GM23338 (cell line): ENCODE measurements around the gene MRPS18B. TPM values are rescaled to one million over a fixed set of nuclear protein-coding genes. Genes with fewer than 3 reads are reported as not detected.

Experiments used
- ATAC-seq: fragments of 200-7000 bp; cut with Tn5 transposase; 3 replicates; pipeline ENCODE4 v1.9.1; 2020
- DNase-seq: peaks from one replicate; pipeline ENCODE4 v3.0.0-alpha.2; 2015; ENCODE audit warnings: low spot score
- H2AFZ ChIP-seq: fragments of 200-600 bp; sonication (generic); 2 replicates; pipeline ENCODE4 v1.8.0; 2016; ENCODE audit warnings: antibody characterized with exemption, mild to moderate bottlenecking, moderate library complexity
- H3F3A ChIP-seq: fragments of 200-600 bp; sonication (generic); replicated peaks from 2 replicates; pipeline ENCODE4 v1.8.0; 2017; ENCODE audit warnings: antibody characterized with exemption, mixed run types, low read depth
- H3K27ac ChIP-seq: fragments of 200-600 bp; sonication (generic); 2 replicates; pipeline ENCODE4 v1.6.1; 2016; ENCODE audit warnings: low read depth
- H3K27me3 ChIP-seq: fragments of 200-600 bp; sonication (generic); 2 replicates; pipeline ENCODE4 v1.8.0; 2016; ENCODE audit warnings: mild to moderate bottlenecking, mixed run types, moderate library complexity; ENCODE audit not compliant: insufficient read depth
- H3K36me3 ChIP-seq: fragments of 200-600 bp; sonication (generic); 2 replicates; pipeline ENCODE4 v1.8.0; 2016; ENCODE audit warnings: mild to moderate bottlenecking; ENCODE audit not compliant: insufficient read depth
- H3K4me1 ChIP-seq: fragments of 200-600 bp; sonication (generic); 2 replicates; pipeline ENCODE4 v1.8.0; 2016; ENCODE audit warnings: mild to moderate bottlenecking, moderate library complexity; ENCODE audit not compliant: insufficient read depth
- H3K4me2 ChIP-seq: fragments of 200-600 bp; sonication (generic); 2 replicates; pipeline ENCODE4 v1.7.1; 2017; ENCODE audit warnings: mixed run types
- H3K4me3 ChIP-seq: fragments of 200-600 bp; sonication (generic); 2 replicates; pipeline ENCODE4 v1.6.1; 2016; ENCODE audit warnings: mixed run types
- H3K79me2 ChIP-seq: fragments of 200-600 bp; sonication (generic); replicated peaks from 2 replicates; pipeline ENCODE4 v1.8.0; 2017; ENCODE audit warnings: mild to moderate bottlenecking; ENCODE audit not compliant: insufficient read depth
- H3K9me2 ChIP-seq: fragments of 200-600 bp; sonication (generic); 2 replicates; pipeline ENCODE4 v1.8.0; 2017; ENCODE audit not compliant: insufficient read depth
- H4K20me1 ChIP-seq: fragments of 200-600 bp; sonication (generic); replicated peaks from 2 replicates; pipeline ENCODE4 v1.8.0; 2017; ENCODE audit warnings: mild to moderate bottlenecking; ENCODE audit not compliant: insufficient read depth
- H3K27ac Mint-ChIP-seq: 2 replicates; pipeline ENCODE4 v1.8.0; 2020; ENCODE audit warnings: inconsistent platforms, mild to moderate bottlenecking, moderate library complexity, mixed read lengths
- H3K27me3 Mint-ChIP-seq: 3 replicates; pipeline ENCODE4 v1.8.0; 2022; ENCODE audit warnings: low read depth, mild to moderate bottlenecking, moderate library complexity, mixed read lengths, inconsistent platforms; ENCODE audit not compliant: insufficient read depth, poor library complexity
- H3K36me3 Mint-ChIP-seq: 3 replicates; pipeline ENCODE4 v1.8.0; 2021; ENCODE audit warnings: low read depth, mild to moderate bottlenecking, inconsistent platforms, moderate library complexity, mixed read lengths
- H3K4me1 Mint-ChIP-seq: 3 replicates; pipeline ENCODE4 v1.8.0; 2020; ENCODE audit warnings: mild to moderate bottlenecking, inconsistent platforms, mixed read lengths
- H3K4me3 Mint-ChIP-seq: 3 replicates; pipeline ENCODE4 v1.8.0; 2021; ENCODE audit warnings: moderate library complexity, mild to moderate bottlenecking, inconsistent platforms, mixed read lengths
- H3K9me3 Mint-ChIP-seq: 3 replicates; pipeline ENCODE4 v1.8.0; 2020; ENCODE audit warnings: moderate library complexity, mild to moderate bottlenecking, inconsistent platforms, mixed read lengths
- CREB1 ChIP-seq: fragments of 250-450 bp; sonication (Bioruptor Pico); IDR thresholded peaks from 2 replicates; pipeline ENCODE4 v1.5.0; 2020; ENCODE audit warnings: low read depth, mild to moderate bottlenecking, moderate library complexity
- CTCF ChIP-seq, 2 experiments: fragments of 200-600 bp in 1 of 2; sonication (generic) in 1 of 2; conservative IDR thresholded peaks; 2 replicates each; pipeline versions ENCODE4 v1.5.1 to v1.6.1; 2016 to 2017; ENCODE audit warnings: antibody characterized with exemption in 2 of 2, low read depth in 2 of 2, mild to moderate bottlenecking in 2 of 2, moderate library complexity in 1 of 2
- EZH2 ChIP-seq: fragments of 200-600 bp; sonication (generic); IDR thresholded peaks from one replicate; pipeline ENCODE4 v1.8.0; 2017; ENCODE audit warnings: antibody characterized with exemption, mild to moderate bottlenecking, low read depth; ENCODE audit not compliant: unreplicated experiment
- EZH2phosphoT487 ChIP-seq: fragments of 200-600 bp; sonication (generic); IDR thresholded peaks from one replicate; pipeline ENCODE4 v1.8.1; 2018; ENCODE audit warnings: antibody characterized with exemption; ENCODE audit not compliant: unreplicated experiment
- JUNB ChIP-seq: IDR thresholded peaks from one replicate; pipeline ENCODE4 v1.6.1; 2016; ENCODE audit warnings: antibody characterized with exemption; ENCODE audit not compliant: unreplicated experiment
- POLR2AphosphoS5 ChIP-seq: IDR thresholded peaks from 2 replicates; pipeline ENCODE4 v1.6.1; 2016; ENCODE audit warnings: antibody characterized with exemption, low read depth
- STAT1 ChIP-seq: IDR thresholded peaks from one replicate; pipeline ENCODE4 v1.6.1; 2016; ENCODE audit warnings: antibody characterized with exemption; ENCODE audit not compliant: unreplicated experiment
- ZNF114 ChIP-seq: fragments of 250-450 bp; sonication (Bioruptor Pico); IDR thresholded peaks from 2 replicates; pipeline ENCODE4 v1.5.0; 2020; ENCODE audit warnings: mild to moderate bottlenecking, moderate library complexity
- polyA plus RNA-seq: library from polyadenylated mRNA; unstranded; fragments of >200 nt; fragmentation: Nextera tagmentation; extraction: Ambion mirVana; gene quantifications from 2 replicates; pipeline ENCODE4 v1.2.1, GENCODE V29; 2016
- total RNA-seq: library from RNA; depleted of rRNA; stranded (reverse); fragments of >200 nt; shearing (Covaris generic); gene quantifications from 2 replicates; pipeline ENCODE4 v1.2.3, GENCODE V29; 2014
- TF ChIP-seq, protein P1 (sequence below): IDR thresholded peaks from one replicate; pipeline ENCODE4 v1.6.1; 2018; ENCODE audit warnings: antibody characterized with exemption; ENCODE audit not compliant: unreplicated experiment
- TF ChIP-seq, protein P2 (sequence below): IDR thresholded peaks from 2 replicates; pipeline ENCODE4 v1.6.1; 2016; ENCODE audit warnings: antibody characterized with exemption

MRPS18B gene
- total and polyA plus RNA-seq, 2 experiments from 2014 or later, result 49.2 to 73.6 TPM

DNA sequence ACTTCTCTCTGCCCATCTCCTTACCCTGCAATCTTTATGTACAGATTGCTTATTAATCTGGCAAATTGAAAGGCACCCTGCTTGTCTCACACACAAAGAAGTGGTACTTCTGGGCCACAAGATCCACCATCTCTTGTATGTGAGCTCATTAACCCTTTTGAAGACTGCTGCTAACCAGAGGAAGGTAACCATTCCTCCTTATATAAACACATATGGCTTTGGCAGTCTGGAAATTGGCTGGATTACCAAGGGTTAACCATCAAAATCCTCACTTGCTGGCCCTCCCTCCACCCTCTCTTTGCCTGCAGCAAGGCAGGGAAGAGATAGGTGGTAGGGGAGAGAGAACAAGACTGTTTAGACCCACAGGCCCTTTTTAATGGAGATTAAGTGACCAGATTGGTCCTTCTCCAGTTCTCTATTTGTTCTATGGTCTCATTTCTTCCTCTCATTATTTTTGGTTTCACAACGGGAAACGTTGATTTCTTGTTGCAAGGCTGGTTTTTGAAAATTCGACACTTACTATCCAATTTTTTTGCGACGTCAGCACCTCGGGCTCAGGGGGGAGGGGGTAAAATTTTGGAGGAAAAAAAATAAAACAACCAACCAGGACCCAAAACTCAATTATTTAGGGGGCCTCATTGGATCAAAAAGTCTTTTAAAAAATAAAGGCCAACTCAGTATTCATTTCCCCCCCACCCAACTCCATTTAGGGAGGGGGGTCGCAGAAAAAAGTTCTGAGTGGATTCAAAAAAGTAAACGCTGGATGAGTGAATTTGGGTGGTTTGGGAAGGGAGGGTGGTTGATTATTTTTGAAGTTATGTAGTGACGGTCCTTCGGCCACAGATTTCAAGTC, 1.5 kb upstream of the MRPS18B start:
- Histone ChIP-seq H4K20me1 (peaks cover 5% of the 10 kb centered on the region; the same call in 1 of the 2 replicates), H3K4me3 (peak overlapping the region; percentile 56), H3K27ac (peak overlapping the region; percentile 98), H3K4me1 (peaks cover 19% of the 10 kb centered on the region), H3K79me2 (peaks cover 54% of the 10 kb centered on the region), H3K36me3 (peaks cover 21% of the 10 kb centered on the region; the same call in 1 of the 2 replicates), H3F3A (peaks cover 7% of the 10 kb centered on the region; the same call in 1 of the 2 replicates), H3K9me2 (no peaks in the 10 kb centered on the region), H2AFZ (no peak overlapping the region), H3K27me3 (no peaks in the 10 kb centered on the region), H3K4me2 (peak overlapping the region; percentile 74)
- Mint-ChIP-seq H3K36me3 (peaks cover 73% of the 10 kb centered on the region), H3K27ac (peak overlapping the region; percentile 100), H3K9me3 (peaks cover 18% of the 10 kb centered on the region; the same call in 2 of the 3 replicates), H3K27me3 (peaks cover 40% of the 10 kb centered on the region), H3K4me1 (peaks cover 33% of the 10 kb centered on the region), H3K4me3 (peak overlapping the region; percentile 96)
- TF ChIP-seq ZNF114 (no peak), POLR2AphosphoS5 (peak; percentile 74), CREB1 (CRISPR knock-in tag) (peak; percentile 21; the same call in 1 of the 2 replicates), JUNB (no peak)
- ATAC-seq, result no peak
- DNase-seq, result peak; percentile 63

DNA sequence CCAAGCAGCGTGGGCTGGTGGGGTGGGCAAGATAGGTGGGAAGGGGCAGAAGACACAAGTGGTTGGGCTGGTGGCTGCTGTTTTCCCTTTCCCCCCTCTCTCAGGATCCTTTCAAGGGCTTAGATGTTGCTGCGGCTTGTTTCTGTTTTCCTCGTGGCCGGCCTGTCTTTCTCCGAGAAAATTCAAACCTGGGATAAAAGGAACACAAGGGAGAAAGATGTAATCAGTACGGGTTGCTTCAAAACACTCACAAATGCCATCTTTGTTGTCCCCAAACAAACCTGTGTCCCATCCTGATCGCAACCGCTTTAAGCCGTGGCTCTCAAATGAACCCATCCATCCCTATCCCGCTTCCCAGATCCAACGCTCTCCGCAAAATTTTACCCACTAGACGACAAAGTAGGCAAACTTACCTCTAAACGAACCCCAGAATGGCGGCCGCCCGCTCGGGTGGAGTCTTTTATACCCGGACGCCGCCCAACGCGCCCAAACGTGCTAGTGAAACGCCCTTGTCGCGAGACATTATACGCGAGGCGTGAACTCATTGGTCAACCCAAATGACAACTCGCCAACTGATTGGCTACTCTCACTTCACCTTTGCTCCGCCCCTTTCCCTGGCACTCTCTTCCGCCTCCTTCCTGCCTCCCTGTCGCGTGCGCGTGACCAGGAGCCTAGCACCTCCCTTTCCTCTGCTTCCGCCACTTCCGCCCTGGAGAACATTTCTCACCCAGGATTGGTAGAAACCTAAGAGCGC, 652 bp upstream of the MRPS18B start, which contains the start of gene PPP1R10:
TSS of gene PPP1R10 (minus strand) at position 433 of the 754 bp plus-strand sequence. CDS start 7,299 bp downstream, outside the sequence.
- Histone ChIP-seq H3K4me1 (peaks cover 19% of the 10 kb centered on the region), H3K27ac (peak within 1 kb of the TSS; percentile 98), H3K79me2 (peaks cover 51% of the 10 kb centered on the region), H3K4me2 (peak within 1 kb of the TSS; percentile 89), H3F3A (peaks cover 7% of the 10 kb centered on the region; the same call in 1 of the 2 replicates), H3K36me3 (peaks cover 28% of the 10 kb centered on the region; the same call in 1 of the 2 replicates), H4K20me1 (peaks cover 5% of the 10 kb centered on the region; the same call in 1 of the 2 replicates), H3K27me3 (no peaks in the 10 kb centered on the region), H2AFZ (no peak within 1 kb of the TSS), H3K4me3 (peak within 1 kb of the TSS; percentile 68), H3K9me2 (no peaks in the 10 kb centered on the region)
- DNase-seq, result peak; percentile 100
- Mint-ChIP-seq H3K36me3 (peaks cover 72% of the 10 kb centered on the region), H3K27me3 (peaks cover 34% of the 10 kb centered on the region), H3K4me3 (peak within 1 kb of the TSS; percentile 96), H3K4me1 (peaks cover 27% of the 10 kb centered on the region), H3K9me3 (peaks cover 18% of the 10 kb centered on the region; the same call in 2 of the 3 replicates), H3K27ac (peak within 1 kb of the TSS; percentile 100)
- peak; percentile 77 for TF ChIP-seq CREB1 (CRISPR knock-in tag)
- TF ChIP-seq EZH2phosphoT487, result no peak
- peak; percentile 98 for TF ChIP-seq POLR2AphosphoS5
- TF ChIP-seq, protein P1, sequence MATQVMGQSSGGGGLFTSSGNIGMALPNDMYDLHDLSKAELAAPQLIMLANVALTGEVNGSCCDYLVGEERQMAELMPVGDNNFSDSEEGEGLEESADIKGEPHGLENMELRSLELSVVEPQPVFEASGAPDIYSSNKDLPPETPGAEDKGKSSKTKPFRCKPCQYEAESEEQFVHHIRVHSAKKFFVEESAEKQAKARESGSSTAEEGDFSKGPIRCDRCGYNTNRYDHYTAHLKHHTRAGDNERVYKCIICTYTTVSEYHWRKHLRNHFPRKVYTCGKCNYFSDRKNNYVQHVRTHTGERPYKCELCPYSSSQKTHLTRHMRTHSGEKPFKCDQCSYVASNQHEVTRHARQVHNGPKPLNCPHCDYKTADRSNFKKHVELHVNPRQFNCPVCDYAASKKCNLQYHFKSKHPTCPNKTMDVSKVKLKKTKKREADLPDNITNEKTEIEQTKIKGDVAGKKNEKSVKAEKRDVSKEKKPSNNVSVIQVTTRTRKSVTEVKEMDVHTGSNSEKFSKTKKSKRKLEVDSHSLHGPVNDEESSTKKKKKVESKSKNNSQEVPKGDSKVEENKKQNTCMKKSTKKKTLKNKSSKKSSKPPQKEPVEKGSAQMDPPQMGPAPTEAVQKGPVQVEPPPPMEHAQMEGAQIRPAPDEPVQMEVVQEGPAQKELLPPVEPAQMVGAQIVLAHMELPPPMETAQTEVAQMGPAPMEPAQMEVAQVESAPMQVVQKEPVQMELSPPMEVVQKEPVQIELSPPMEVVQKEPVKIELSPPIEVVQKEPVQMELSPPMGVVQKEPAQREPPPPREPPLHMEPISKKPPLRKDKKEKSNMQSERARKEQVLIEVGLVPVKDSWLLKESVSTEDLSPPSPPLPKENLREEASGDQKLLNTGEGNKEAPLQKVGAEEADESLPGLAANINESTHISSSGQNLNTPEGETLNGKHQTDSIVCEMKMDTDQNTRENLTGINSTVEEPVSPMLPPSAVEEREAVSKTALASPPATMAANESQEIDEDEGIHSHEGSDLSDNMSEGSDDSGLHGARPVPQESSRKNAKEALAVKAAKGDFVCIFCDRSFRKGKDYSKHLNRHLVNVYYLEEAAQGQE, result no peak
- TF ChIP-seq, protein P2, sequence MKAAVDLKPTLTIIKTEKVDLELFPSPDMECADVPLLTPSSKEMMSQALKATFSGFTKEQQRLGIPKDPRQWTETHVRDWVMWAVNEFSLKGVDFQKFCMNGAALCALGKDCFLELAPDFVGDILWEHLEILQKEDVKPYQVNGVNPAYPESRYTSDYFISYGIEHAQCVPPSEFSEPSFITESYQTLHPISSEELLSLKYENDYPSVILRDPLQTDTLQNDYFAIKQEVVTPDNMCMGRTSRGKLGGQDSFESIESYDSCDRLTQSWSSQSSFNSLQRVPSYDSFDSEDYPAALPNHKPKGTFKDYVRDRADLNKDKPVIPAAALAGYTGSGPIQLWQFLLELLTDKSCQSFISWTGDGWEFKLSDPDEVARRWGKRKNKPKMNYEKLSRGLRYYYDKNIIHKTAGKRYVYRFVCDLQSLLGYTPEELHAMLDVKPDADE, result peak; percentile 80
- TF ChIP-seq EZH2, result no peak
- no peak for TF ChIP-seq CTCF (conservative IDR thresholded peaks at IDR 0.05; ENCODE audit: low read depth in 2 of 2)
- TF ChIP-seq STAT1, result no peak
- ATAC-seq, result peak; percentile 74
